Pancreas (tissue), 10 donors: Measurements from ENCODE around the gene UBXN6. TPM values are rescaled to one million over a fixed set of nuclear protein-coding genes. Genes with fewer than 3 reads are reported as not detected.

Experiments
- ATAC-seq, 4 donors: fragments of 200-7000 bp; cut with Tn5 transposase; one replicate each; pipeline versions ENCODE4 v1.8.0 to v1.9.1; 2020; ENCODE audit warnings: mild to moderate bottlenecking in 4 of 4, moderate library complexity in 4 of 4
- DNase-seq, 6 donors: peaks; one replicate each; pipeline ENCODE4 v3.0.0-alpha.2; 2020
- FAIRE-seq: peaks from 2 replicates; lab custom pipeline; 2012; peaks lifted over from hg19 to GRCh38; lab: Jason Lieb, UNC
- H3K27ac ChIP-seq, 4 donors: fragments of 200-600 bp; sonication (generic); 1 replicate in 3 of 4; 2 replicates in 1 of 4; pipeline versions ENCODE4 v1.5.0 to v1.8.0; 2020
- H3K27me3 ChIP-seq, 4 donors: fragments of 200-600 bp; one replicate each; pipeline ENCODE4 v1.8.0; 2021
- H3K36me3 ChIP-seq, 3 donors: fragments of 200-600 bp; sonication (generic) in 1 of 3; one replicate each; pipeline versions ENCODE4 v1.5.0 to v1.8.0; 2020 to 2021
- H3K4me1 ChIP-seq, 3 donors: fragments of 200-600 bp; one replicate each; pipeline ENCODE4 v1.8.0; 2021
- H3K4me3 ChIP-seq, 4 donors: fragments of 200-600 bp; sonication (generic) in 2 of 4; one replicate each; pipeline versions ENCODE4 v1.5.0 to v1.8.0; 2020 to 2021
- H3K9me3 ChIP-seq, 4 donors: fragments of 200-600 bp; one replicate each; pipeline ENCODE4 v1.8.0; 2021
- WGBS, 2 donors: extraction: QIAGEN DNeasy Blood & Tissue Kit; methylation state at CpG; one replicate each; pipeline ENCODE4 v1.1.7; 2013; 5-methylcytosine and 5-hydroxymethylcytosine counted together
- intact Hi-C, 3 donors: fragments of 100-400 bp; cut with DNase I; formaldehyde crosslinking; loops; one replicate each; pipeline versions ENCODE4 v1.11.1 to v1.14.2; 2022
- polyA plus RNA-seq, 2 donors: library from polyadenylated mRNA; stranded (reverse); fragments of 200-250 nt; gene quantifications; one replicate each; pipeline ENCODE4 v1.2.3, GENCODE V29; 2013
- total RNA-seq, 6 donors: library from RNA; stranded (reverse); fragmentation: NEBNext Ultra II Directional in 4 of 6; extraction: Animal tissue kit (Norgen Biotek cat#: 25700) in 4 of 6; gene quantifications; one replicate each; pipeline versions ENCODE4 v1.2.1 to v1.2.4, GENCODE V29; 2021 to 2023
- TF ChIP-seq, protein P1 (sequence below), 4 donors: fragments of 200-600 bp; sonication (generic) in 3 of 4; IDR thresholded peaks; one replicate each; pipeline versions ENCODE4 v1.5.0 to v1.8.0; 2021; ENCODE audit warnings: antibody characterized with exemption in 4 of 4
- donor health status: healthy with polysubstance abuse.
- donor health status: DM: no; HTN: no; CAD: no; lungs with moderate emphysema.
- donor health status: DM: no; HTN: no; CAD: no.
- donor health status: control.
- donor health status: control.
- donor health status: Bipolar disorder and iron deficiency.
- donor health status: DM: yes; HTN: yes; CAD: no.
- donor health status: DM: no; HTN: no; CAD: no.
- donor health status: DM: no; HTN: no; CAD: no.
- donor health status: DM: yes; HTN: yes; CAD: no.

The UBXN6 gene
- total and polyA plus RNA-seq, 8 donors: 57.2 to 130 (median 72.2) TPM

DNA sequence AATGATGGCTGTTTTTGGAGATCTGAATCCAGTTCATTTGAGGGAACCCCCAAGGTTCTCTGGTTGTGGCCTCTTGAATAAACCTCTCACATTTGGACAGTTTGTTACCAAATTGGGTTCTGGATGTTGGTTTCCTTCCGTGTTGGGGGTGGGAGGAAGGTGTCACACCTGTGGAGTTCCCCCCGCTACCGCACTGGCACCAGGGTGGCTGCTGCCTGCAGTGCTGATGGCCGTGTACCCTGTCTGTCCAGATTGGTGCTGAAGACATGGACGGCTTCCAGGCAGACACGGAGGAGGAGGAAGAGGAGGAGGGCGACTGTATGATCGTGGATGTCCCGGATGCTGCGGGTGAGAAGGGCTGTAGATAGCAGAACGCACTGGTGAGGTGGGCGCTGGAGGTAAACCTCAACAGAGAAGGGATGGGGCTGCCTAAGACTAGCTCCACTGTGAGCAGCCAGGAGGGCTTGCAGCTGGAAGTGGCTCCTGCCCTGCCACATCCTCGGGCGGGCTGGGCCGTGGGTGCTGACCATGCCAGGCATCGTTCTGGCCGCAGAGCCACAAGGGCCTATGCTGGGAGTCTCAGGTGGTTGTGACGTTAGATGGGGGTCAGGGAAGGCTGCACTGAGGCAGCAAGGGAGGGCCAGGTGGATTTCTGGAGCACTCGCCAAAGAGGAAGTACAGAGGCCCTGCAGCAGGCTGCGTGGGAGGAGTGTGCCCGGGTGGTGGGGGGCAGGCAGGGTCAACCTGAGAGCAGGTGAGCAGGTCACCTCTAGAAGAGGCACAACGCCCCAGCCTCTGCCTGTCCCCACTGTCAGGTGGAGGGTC is 15.4 kb downstream of the UBXN6 start:
- Histone ChIP-seq H3K4me1 (no peaks in the 10 kb centered on the region), H3K36me3 (peaks cover 0 to 26% (median 26%) of the 10 kb centered on the region in 3 donors), H3K4me3 (no peak overlapping the region), H3K27ac (no peak overlapping the region), H3K9me3 (no peaks in the 10 kb centered on the region), H3K27me3 (no peaks in the 10 kb centered on the region)
- DNase-seq: peak in 1 of 6 donors; percentile 64
- no peak for FAIRE-seq
- TF ChIP-seq, protein P1, sequence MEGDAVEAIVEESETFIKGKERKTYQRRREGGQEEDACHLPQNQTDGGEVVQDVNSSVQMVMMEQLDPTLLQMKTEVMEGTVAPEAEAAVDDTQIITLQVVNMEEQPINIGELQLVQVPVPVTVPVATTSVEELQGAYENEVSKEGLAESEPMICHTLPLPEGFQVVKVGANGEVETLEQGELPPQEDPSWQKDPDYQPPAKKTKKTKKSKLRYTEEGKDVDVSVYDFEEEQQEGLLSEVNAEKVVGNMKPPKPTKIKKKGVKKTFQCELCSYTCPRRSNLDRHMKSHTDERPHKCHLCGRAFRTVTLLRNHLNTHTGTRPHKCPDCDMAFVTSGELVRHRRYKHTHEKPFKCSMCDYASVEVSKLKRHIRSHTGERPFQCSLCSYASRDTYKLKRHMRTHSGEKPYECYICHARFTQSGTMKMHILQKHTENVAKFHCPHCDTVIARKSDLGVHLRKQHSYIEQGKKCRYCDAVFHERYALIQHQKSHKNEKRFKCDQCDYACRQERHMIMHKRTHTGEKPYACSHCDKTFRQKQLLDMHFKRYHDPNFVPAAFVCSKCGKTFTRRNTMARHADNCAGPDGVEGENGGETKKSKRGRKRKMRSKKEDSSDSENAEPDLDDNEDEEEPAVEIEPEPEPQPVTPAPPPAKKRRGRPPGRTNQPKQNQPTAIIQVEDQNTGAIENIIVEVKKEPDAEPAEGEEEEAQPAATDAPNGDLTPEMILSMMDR (IDR thresholded peaks at IDR 0.05): no peak
- peak in 1 of 4 donors; percentile 4 for ATAC-seq
- intact Hi-C loops: no loop called here
- 80 to 83% methylated on average over 22 of the region's 22 CpGs for WGBS, 2 donors

DNA sequence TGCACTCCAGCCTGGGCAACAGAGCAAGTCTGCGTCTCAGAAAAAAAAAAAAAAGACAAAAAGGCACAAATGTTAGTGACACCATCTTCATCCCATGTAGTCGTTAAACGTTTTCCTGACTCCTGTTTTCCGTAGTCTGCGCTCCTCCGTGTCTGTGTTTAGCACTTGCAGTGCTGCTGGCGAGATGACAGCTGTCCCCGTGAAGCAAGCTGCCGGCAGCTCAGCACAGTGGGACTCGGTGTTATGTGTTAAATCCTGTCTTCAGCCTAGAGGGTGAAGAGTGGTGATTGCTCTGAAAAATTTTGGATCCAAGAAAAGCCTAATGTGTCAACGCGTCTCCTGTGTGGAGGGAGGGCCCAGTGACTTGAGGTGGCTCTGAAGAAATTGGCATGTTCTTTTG is 18.4 kb downstream of the UBXN6 start:
- no peaks in the 10 kb centered on the region for H3K27me3 ChIP-seq
- DNase-seq (no peak), FAIRE-seq (no peak), ATAC-seq (no peak)
- no peaks in the 10 kb centered on the region for H3K4me1 ChIP-seq
- H3K36me3 ChIP-seq: no peaks in the 10 kb centered on the region
- TF ChIP-seq, protein P1 (IDR thresholded peaks at IDR 0.05): no peak
- intact Hi-C loops: no loop called here
- no peak overlapping the region for H3K4me3 ChIP-seq
- no peaks in the 10 kb centered on the region for H3K9me3 ChIP-seq
- no peak overlapping the region for H3K27ac ChIP-seq
- 90 to 91% methylated on average over 12 of the region's 12 CpGs for WGBS, 2 donors

DNA sequence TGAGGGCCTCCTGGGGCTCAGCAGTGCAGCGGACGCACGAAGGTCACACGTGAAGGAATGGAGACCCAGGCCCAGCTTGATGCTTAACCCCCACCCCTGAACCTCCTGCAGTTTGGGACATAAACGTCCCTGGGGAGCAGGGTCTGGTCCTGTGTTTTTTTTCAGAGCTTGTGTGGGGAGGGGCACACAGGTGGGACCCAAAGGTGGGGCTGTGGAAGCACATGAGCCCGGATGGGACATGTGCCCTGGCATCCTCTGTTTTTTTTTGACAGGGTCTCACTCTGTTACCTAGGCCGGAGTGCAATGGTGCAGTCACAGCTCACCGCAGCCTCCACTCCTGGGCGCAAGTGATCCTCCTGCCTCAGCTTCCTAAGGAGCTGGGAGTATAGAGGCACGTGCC is 20.5 kb downstream of the UBXN6 start:
- no peak for FAIRE-seq
- ATAC-seq: no peak
- TF ChIP-seq, protein P1 (IDR thresholded peaks at IDR 0.05): no peak
- no peaks in the 10 kb centered on the region for H3K9me3 ChIP-seq
- WGBS, 2 donors: 89 to 92% methylated on average over 10 of the region's 10 CpGs
- no peaks in the 10 kb centered on the region for H3K4me1 ChIP-seq
- no peaks in the 10 kb centered on the region for H3K27me3 ChIP-seq
- intact Hi-C loops: no loop called here
- no peak overlapping the region for H3K27ac ChIP-seq
- no peak for DNase-seq
- no peak overlapping the region for H3K4me3 ChIP-seq
- H3K36me3 ChIP-seq: no peaks in the 10 kb centered on the region

DNA sequence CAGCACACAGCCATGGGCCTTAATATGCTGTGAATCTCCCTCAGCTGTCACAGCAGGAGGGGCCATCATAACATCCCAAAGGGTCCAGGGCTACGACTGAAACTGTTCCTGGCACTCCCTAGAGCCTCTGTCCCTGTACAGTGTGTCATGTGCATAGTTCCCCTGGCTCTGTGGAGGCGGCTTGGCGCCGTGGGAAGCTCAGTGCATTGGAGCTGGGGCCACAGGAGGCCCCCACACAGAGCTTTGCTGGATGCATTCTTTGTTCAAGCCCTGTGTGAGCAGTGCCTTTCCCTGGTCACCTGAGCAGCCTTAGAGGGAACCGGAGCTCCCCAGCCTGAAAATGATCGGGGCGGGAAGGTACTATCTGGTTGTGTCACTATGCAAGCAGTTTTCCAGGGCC is 21.4 kb downstream of the UBXN6 start:
- ATAC-seq: no peak
- no peak for DNase-seq
- TF ChIP-seq, protein P1 (IDR thresholded peaks at IDR 0.05): no peak
- no peak overlapping the region for H3K27ac ChIP-seq
- no peaks in the 10 kb centered on the region for H3K9me3 ChIP-seq
- no peak for FAIRE-seq
- intact Hi-C loops: no loop called here
- H3K36me3 ChIP-seq: no peaks in the 10 kb centered on the region
- 92 to 93% methylated on average over 7 of the region's 7 CpGs for WGBS, 2 donors
- H3K4me3 ChIP-seq: no peak overlapping the region
- H3K4me1 ChIP-seq: no peaks in the 10 kb centered on the region
- no peaks in the 10 kb centered on the region for H3K27me3 ChIP-seq

DNA sequence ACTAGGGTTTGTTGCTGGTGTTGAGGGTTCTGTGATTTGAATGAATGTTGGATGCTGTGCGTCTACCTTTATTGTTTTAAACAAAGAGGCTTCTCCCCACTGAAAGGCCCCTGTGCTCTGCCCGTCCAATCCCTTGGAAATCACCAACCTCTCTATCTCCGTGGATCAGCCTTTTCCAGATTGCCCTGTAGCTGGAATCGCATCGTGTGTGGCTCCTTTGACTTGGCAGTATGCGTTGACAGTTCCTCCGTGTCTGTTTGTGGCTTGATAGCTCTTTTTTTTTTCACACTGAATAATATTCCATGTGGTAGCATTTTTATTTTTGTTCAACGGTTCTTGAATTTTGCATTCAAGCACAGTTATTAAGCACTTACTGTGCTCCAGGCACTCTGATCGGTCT is 23.2 kb downstream of the UBXN6 start:
- intact Hi-C loops: no loop called here
- no peak for DNase-seq
- H3K9me3 ChIP-seq: no peaks in the 10 kb centered on the region
- no peak overlapping the region for H3K4me3 ChIP-seq
- ATAC-seq: no peak
- no peak overlapping the region for H3K27ac ChIP-seq
- H3K27me3 ChIP-seq: no peaks in the 10 kb centered on the region
- WGBS, 2 donors: 92 to 93% methylated on average over 9 of the region's 9 CpGs
- no peak for FAIRE-seq
- H3K36me3 ChIP-seq: no peaks in the 10 kb centered on the region
- TF ChIP-seq, protein P1 (IDR thresholded peaks at IDR 0.05): no peak
- H3K4me1 ChIP-seq: no peaks in the 10 kb centered on the region
